Skin epidermis (tissue), 12 donors: ENCODE results near the gene HARS2.
"Not testable (repeated sequence)": the region's sequence is repeated elsewhere in the genome, so short reads cannot be mapped to it uniquely, and the experiment has no call there.

Experiments
- H3K27ac ChIP-seq, 21 experiments: fragments of 200-600 bp; sonication (generic) in 11 of 21; one replicate each; pipeline ENCODE4 v1.5.0; 2020; ENCODE audit warnings: mild to moderate bottlenecking in 3 of 21, inconsistent platforms in 2 of 21, moderate library complexity in 2 of 21
- H3K4me3 ChIP-seq, 7 experiments: fragments of 200-600 bp; sonication (generic) in 2 of 7; one replicate each; pipeline ENCODE4 v1.5.0; 2020; ENCODE audit warnings: inconsistent platforms in 2 of 7, mild to moderate bottlenecking in 2 of 7, moderate library complexity in 1 of 7

Gene HARS2, protein sequence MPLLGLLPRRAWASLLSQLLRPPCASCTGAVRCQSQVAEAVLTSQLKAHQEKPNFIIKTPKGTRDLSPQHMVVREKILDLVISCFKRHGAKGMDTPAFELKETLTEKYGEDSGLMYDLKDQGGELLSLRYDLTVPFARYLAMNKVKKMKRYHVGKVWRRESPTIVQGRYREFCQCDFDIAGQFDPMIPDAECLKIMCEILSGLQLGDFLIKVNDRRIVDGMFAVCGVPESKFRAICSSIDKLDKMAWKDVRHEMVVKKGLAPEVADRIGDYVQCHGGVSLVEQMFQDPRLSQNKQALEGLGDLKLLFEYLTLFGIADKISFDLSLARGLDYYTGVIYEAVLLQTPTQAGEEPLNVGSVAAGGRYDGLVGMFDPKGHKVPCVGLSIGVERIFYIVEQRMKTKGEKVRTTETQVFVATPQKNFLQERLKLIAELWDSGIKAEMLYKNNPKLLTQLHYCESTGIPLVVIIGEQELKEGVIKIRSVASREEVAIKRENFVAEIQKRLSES

DNA sequence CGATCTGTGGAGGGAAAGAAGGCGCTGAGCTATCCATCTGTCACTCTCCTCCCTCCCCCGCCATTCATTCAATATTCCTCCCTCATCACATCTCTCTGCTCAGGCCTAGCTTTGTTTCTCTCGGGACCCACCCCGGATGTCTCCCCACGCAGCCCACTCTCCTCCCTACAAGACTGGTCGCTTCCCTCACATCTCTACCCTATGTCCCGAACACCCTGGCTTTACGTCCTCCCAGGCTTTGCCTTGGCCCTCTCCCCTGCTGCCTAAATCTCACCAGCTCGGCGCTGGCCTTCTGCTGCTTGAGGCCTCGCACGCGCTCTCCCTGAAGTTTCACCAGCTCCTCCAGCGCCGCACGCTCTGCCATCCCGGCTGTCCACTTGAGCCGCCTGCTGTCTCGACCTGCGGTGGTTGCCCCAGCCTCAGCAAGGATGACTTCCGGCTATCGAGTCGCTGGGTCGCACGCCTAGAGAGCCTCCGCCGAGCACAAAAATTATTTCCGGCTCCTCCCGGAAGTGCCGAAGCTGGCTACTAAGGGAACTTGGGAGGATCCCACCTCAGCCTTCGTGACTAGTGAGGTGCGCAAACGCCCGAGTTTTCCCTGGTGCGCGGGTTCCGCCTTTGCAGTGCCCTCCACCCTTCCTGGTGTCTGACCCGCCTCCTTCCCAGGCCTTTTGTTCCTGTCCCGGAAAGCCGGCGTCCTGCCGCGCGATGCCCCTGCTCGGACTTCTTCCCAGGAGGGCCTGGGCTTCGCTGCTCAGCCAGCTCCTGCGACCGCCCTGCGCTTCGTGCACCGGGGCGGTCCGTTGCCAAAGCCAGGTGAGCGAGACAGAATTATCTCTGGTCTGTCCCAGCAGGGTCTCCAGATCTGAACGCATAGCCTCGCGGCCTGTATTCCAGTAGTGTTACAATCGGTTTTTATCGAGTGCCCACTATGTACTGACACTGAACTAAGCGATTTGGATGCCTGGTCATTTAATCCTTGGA is at the start of gene HARS2, which contains the start of gene HARS1:
TSS of gene HARS2 (plus strand) at position 515 of the 984 bp plus-strand sequence. CDS start at position 709, 194 bp downstream.
TSS of gene HARS1 (minus strand) at position 430 of the 984 bp plus-strand sequence. CDS start at position 364, 66 bp downstream.
- Histone ChIP-seq H3K27ac (peak within 1 kb of the TSS; percentile 60 to 93 (median 87)), H3K4me3 (peak within 1 kb of the TSS; percentile 52 to 90 (median 69))

- H3K4me3 ChIP-seq: no peak overlapping the region
- no peak overlapping the region for H3K27ac ChIP-seq
Observed at GRCh38 chr5:140641716-140642115, 49.5 kb upstream of the HARS2 start.

GRCh38 chr5:140642718-140643117 is 48.5 kb upstream of the HARS2 start:
- Histone ChIP-seq H3K27ac (no peak overlapping the region), H3K4me3 (no peak overlapping the region)

- Histone ChIP-seq H3K4me3 (peak overlapping the region; percentile 70 to 93 (median 89)), H3K27ac (peak overlapping the region in 20 of 21 experiments; percentile 72 to 88 (median 84))
Observed at GRCh38 chr5:140647042-140647419, 44.2 kb upstream of the HARS2 start.

DNA sequence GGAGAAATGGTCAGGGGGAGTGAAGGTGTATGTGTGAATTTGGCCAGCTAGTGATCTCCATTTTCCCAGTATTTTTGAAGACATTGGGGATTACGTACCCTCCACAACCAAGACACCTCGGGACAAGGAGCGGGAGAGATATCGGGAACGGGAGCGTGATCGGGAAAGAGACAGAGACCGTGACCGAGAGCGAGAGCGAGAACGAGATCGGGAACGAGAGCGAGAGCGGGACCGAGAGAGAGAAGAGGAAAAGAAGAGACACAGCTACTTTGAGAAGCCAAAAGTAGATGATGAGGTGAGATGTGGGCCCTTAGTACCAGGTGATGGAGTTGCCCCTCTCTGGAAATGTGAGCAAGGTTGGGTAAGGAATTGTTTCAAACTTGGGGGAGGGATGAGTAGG is 32.4 kb upstream of the HARS2 start:
- no peak overlapping the region for H3K4me3 ChIP-seq

DNA sequence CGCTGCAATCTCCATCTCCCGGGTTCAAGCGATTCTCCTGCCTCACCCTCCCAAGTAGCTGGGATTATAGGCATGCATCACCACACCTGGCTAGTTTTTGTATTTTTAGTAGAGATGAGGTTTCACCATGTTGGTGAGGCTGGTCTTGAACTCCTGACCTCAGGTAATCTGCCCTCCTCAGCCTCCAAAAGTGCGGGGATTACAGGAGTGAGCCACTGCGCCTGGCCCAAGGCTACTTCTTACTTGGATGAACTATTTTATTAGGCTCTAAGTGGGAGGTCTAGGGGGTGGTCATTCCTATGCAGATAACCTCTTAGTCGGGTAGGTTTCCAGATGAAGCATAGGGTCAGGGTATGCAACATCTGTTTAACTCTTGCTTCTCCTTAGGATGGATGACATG is 30.9 kb upstream of the HARS2 start:
- not testable (repeated sequence) for H3K4me3 ChIP-seq, H3K27ac ChIP-seq

More for the DNA sequence above, 32.4 kb upstream of the HARS2 start:
- no peak overlapping the region for H3K27ac ChIP-seq

DNA sequence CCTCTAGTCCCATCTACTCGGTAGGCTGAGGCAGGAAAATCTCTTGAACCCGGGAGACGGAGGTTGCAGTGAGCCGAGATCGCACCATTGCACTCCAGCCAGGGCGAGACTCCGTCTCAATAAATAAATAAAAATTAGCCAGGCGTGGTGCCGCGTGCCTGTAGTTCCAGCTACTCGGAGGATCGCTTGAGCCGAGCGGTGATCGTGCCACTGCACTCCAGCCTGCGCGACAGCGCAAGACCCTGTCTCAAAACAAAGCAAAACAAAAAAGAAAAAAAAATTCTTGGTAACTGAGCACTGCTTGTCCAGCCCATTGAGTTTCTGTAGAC is 27.3 kb upstream of the HARS2 start:
- Histone ChIP-seq H3K27ac (peak overlapping the region; percentile 62 to 97 (median 89)), H3K4me3 (peak overlapping the region; percentile 68 to 98 (median 94))

DNA sequence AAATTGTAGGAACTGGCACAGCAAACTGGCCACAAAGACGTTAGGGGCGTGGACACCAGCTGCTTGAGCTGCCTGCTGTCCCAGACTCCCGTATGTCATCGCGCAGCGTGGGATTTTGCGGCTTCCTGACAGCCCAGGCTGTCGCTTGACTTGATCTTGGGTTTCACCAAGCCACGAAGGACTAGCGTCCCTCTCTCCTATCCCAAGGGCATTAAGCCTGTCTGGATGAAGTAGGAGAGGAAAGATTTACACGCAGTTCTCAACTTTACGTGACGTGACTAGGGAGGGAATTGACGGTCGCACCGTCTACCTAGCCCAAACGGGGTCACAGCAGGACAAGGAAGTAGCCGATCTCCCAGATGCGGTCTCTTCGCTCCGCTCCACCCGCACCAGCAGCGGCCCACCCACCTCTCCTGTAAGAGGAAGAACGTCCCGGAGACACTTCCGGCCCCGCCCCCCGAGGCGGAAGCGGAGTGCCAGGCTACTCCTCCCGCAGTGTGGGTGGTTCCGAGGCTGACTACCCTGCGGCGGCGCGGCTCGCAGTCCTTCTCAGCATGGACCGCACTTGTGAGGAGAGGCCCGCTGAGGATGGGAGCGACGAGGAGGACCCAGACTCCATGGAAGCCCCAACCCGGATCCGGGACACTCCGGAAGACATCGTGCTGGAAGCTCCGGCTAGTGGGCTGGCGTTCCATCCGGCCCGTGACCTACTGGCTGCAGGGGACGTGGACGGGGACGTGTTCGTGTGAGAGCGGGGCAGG is 26.7 kb upstream of the HARS2 start, which contains the start of gene WDR55:
TSS of gene WDR55 (plus strand) at position 546 of the 761 bp plus-strand sequence. CDS start at position 555, 9 bp downstream.
- Histone ChIP-seq H3K4me3 (peak within 1 kb of the TSS; percentile 68 to 98 (median 94)), H3K27ac (peak within 1 kb of the TSS; percentile 62 to 97 (median 89))

DNA sequence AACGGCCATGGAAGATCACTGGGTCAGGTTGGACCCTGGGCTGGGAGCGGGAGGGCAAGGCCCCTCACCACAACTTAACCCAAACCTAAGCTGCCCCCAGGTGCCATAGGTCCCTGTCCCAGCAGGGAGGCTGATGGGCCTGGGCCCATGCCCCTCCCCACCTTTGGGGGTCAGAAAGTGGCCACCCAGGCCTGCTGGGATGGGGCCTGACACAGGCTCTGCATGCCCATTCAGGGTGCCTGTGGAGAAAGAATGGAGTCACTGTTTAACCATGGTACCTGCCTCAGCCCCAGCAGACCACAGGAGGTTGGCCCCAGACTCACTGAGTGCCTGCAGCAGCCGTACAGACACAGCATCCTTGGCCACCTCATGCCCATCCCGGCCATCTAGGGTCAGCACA is 20.2 kb upstream of the HARS2 start:
- not testable (repeated sequence) for H3K27ac ChIP-seq, H3K4me3 ChIP-seq

DNA sequence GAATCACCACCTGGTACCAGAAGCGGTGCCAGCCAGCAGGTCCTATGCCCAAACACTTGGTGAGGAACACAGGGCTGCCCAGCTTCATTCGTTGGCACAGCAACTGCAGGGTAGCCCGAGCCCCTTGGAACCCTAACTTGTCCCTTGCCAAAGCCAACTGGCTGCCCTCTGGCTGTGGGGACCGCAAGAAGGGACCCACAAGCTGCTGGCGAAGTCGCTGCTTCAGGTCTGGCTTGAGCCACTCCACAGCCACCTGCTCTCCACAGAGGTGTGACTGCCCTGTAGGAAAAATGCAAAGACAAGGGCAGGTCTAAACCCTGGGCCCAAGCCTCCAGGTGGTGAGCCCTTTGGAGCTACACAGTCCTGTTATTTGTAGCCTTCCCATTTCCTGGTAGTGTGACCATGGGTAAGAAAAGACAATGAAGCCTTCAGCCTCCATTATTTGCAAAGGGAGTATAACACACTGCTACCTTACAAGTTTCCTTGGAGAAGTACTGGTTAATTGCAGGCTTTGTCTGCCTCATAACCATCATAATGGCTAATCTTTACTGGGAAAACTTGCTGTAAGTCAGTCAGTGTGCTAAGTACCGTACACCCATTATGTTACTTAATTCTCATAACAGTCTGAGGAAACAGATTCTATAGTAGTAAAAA is 19.7 kb upstream of the HARS2 start:
- Histone ChIP-seq H3K4me3 (no peak overlapping the region), H3K27ac (no peak overlapping the region)

- Histone ChIP-seq H3K4me3 (peak overlapping the region in 1 of 7 experiments; percentile 10), H3K27ac (no peak overlapping the region)
Observed at GRCh38 chr5:140672455-140673186, 18.6 kb upstream of the HARS2 start.

DNA sequence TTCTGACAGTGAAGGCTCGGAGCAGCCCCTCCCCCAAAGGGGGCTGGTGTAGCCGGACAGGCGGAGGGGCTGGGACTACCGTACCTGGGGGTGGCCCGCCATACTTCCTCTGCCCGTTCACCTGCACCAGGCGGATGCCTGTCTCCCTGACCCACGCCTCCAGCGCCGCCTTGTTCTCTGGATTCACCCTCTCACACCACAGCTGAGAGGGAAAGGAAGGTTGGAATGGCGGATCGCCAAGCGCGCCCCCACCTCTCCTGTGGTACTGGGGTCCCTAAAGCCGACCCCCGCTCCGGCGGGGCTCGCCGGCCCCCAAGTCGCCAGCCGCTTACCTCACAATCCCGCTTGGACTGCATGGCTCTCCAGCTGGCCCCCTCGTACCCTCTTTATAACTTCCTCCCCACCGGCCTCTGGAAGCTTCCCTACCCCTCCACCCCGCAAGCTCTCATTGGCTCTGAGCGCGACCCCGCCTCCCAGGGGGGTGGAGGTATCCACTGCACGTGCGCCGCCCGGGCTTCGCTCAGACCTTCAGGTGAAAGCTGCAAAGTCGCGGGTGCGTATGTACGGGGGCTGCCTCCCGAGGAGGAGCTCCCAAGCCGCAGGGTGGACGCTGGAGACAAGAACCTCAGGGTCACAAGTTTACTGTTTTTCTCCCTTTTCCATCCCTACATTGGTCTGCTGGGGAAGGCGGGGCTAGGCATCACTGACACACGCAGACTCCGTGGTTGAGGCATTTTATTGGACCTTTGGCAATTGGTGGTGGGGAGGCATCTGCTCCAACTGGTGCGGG is 17.9 kb upstream of the HARS2 start, which contains the start of gene DND1:
TSS of gene DND1 (minus strand) at position 390 of the 790 bp plus-strand sequence. CDS start at position 356, 34 bp downstream.
- Histone ChIP-seq H3K4me3 (peak within 1 kb of the TSS in 1 of 7 experiments; percentile 10), H3K27ac (no peak within 1 kb of the TSS)

- no peak overlapping the region for H3K27ac ChIP-seq
- no peak overlapping the region for H3K4me3 ChIP-seq
Observed at GRCh38 chr5:140674211-140674610, 17.0 kb upstream of the HARS2 start.

DNA sequence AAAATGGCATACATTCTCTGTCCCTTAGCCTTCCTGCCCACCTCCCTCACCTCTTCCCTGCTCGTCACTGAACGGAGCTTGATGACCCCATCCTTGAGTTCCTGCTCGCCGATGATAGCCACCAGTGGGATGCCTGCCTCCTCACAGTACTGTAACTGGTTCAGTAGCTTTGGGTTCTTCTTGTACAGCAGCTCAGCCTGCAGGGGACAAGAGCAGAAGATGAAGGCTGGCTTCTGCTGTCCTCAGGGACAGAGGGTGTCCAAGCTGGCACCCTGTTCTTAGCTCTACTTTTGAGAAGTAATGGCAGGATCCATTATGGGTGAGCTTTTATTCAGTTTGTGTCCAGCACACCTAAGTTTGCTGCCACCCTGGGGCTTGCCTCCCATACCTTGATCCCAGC is 16.6 kb upstream of the HARS2 start:
- no peak overlapping the region for H3K27ac ChIP-seq
- H3K4me3 ChIP-seq: no peak overlapping the region

GRCh38 chr5:140677947-140678346 is 13.3 kb upstream of the HARS2 start:
- Histone ChIP-seq H3K27ac (no peak overlapping the region), H3K4me3 (no peak overlapping the region)

- Histone ChIP-seq H3K27ac (no peak overlapping the region), H3K4me3 (no peak overlapping the region)
Observed at GRCh38 chr5:140678993-140679392, 12.3 kb upstream of the HARS2 start.

DNA sequence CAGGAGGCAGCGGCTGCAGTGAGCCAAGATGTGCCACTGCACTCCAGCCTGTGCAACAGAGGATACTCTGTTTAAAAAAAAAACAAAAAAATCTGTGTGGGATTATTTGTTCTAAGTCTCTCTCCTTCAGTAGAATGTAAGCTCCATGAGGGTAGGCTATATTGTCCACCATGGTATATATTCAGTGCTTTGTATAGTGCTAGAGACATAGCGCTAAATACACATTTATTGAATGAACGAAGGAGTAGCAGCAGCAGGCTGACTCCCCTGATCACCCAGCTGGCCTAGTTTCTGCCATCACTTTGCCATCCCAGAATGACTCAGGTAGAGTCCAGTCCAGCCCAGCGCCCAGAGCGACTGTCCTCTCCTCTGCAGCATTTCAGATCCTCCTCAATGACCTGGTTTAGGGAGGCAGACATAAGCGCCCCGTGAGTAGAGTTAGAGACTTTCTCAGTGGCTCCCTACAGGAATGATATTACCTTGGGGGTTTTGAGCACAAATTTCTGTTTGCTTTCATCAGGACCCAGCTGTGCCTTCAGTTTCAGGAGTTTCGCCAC is 801 bp upstream of the HARS2 start:
- Histone ChIP-seq H3K27ac (peak overlapping the region; percentile 60 to 93 (median 87)), H3K4me3 (peak overlapping the region; percentile 52 to 90 (median 69))
